Measurements from ENCODE around the gene MYL2.
A peak's percentile ranks its signal among the peaks of the same experiment; 100 is the strongest.

MYL2 gene

DNA sequence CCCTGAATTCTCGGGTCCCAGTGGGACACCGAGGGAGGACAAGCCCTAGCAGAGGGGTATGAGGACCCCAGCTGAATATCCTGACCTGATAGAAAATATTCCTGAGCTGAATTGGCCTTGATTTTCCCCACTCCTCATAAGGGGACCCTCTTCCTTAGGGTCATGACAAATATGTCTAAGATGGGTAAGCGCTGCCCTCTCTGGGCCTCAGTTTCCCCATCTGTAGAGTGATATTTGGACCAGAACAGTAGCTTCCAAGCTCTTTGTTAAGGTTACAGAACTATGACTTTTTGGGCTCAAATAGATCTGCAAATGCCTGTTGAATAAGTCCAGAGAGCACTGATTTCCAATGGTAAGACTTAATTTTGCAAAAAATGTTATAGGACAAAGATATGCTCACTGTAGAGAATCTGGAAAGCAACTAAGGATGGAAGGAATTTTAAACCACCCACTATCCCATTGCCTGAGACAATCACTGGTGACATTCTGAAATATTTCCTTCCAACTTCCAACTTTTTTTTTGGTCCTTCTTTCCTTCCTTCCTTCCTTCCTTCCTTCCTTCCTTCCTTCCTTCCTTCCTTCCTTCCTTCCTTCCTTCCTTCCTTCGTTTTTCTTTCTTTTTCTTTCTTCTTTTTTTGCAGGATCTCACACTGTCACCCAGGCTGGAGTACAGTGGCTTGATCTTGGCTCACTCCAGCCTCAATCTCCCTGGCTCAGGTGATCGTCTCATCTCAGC lies 32.0 kb downstream of the MYL2 start:
- no peak for DNase-seq

DNA sequence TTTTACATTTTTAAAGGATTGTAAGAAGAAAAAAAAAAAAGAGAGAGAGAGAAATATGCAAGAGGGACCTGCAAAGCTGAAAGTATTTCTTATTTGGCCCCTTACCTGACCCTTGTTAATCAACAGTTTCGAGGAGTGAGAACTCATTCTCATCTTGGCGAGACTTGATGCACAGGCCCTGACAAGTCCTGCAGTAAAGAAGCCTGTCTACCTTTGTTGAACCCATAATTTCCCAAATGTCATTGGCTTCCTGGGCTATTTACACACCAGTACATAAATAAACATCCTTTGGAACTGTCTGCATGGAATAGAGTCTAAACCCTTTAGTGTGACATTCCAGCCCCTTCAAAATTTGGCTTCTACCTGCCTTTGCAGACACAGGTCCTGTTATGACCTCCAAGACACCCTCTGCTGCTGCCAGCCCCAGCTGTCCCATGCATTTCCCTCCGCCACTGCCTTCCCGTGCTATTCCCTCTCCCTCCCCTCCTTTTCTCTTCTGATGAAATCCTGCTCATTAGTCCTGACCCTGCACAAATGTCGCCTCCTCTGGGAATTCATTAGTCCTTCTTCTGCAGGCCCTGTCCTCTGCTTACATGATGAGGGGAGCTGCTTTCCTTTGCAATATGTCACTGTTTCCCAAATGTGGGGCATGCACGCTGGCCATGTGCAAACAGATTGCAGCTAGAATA lies 35.1 kb downstream of the MYL2 start:
- no peak for DNase-seq

DNA sequence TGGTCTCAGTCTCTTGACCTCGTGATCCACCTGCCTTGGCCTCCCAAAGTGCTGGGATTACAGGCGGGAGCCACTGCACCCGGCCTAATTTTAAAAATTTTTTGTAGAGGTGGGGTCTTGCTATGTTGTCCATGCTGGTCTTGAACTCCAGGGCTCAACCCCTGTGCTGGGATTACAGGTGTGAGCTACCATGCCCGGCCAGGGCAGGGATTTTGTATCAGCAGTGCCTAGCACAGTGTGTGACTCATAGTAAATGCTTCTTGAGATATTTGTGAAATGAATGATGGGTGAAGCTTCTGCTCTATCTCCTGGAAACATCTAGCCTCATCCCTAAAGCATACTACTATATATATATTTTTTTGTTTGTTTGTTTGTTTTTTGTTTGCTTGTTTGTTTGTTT lies 37.1 kb downstream of the MYL2 start:
- no peak for DNase-seq

DNA sequence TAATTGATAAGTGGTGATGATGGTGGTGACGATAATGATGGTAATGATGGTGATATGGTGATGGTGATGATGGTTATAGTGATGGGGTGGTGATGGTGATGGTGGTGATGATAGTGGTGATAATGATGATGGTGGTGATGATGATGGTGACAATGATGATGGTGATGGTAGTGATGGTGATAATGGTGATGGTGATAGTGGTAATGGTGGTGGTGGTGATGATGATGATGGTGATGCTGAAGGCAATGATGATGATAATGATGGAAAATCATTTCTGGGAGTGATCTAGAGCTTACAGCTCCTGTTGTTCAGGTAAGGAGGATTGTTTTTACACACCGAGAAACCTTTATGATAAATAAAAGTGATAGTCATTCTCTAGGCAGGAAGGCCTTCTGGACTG lies 39.7 kb downstream of the MYL2 start:
- DNase-seq, result no peak

DNA sequence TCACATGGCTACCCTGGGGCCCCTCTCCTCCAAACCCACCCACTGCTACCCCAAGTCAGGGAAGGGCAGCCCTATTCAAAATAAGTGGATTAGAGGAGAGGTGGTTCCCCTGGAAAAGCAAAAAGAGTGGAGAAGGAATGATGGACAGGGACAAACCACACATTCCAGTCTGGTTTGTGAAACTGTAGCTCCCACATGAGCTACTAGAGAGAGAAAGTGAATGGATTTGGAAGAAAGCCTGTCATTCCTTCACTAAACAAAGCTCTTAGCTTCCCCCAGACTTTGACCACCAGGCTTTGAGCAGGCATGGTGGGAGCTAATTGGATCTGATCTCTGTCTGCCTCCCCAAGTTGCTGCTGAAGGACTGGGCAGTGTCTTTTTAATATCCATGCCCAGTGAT lies 45.6 kb downstream of the MYL2 start:
- no peak for DNase-seq

DNA sequence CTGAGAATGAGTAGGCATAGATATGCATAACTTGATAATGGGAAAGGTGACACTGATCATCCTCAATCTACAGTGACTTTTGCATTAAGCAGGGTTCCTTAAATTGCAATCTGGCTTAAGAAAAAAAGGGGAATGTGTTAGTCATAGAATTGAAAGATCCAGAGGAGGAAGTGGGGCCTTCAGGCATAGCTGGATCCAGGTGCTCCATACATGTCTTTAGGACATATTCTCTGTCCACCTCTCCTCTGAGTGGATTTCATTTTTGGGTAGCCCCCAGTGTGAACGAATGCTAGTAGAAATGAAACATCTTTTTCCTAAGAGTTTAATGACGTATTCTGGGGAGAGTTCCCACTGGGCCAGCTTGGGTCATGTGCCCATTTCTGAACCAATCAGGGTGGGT lies 46.0 kb downstream of the MYL2 start:
- DNase-seq, result no peak

DNA sequence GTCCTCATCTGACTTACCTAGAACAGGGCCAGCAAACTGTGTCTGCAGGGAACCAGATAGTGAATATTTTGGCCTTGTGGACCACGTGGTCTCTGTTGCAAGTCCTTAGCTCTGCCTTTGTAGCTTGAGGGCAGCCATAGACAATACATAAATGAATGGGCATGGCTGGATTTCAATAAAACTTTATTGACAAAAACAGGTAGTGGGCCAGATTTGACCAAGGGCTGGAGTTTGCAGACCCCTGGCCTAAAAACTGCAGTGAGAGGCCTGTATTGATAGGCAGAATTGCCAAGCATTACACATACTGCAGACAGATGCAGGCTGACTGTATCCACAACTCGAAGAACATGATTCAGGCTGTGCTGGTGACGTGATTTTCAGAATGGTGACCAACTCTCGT lies 48.3 kb downstream of the MYL2 start:
- DNase-seq, result no peak

DNA sequence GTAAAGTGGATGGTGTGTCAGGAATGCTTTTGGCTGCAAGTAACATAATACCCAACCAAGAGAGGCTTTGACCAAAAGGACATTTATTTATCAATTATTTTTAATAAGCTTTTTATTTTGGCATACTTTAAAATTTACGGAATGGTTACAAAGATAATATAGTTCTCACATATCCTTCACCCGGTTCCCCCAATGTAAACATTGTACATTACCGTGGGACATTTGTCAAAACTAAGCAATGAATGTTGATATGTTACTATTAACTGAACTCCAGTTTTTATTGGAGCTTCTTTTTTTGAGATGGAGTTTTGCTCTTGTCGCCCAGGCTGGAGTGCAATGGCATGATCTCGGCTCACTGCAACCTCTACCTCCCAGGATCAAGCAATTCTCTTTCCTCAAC lies 50.6 kb downstream of the MYL2 start:
- no peak for DNase-seq

DNA sequence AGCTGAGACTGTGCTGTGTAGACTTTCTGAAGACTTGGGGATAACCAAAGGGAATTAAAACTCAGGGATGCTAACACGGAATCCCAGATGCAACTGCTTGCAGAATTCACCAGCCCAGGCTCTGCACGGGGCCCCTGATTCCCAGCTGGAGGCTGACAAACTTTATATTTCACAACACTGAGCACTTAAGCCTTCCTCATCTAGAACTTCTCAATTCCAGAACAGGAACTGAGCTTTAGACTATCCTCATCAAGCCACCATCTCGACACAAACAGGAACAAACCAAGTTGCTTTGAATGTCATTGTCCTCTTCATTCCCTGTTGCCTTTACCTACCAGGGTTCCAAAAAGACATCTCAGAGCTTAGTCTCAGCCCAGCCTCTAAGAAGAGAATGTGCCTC lies 51.4 kb downstream of the MYL2 start:
- peak in 1 of 2 donors; percentile 7 for DNase-seq

DNA sequence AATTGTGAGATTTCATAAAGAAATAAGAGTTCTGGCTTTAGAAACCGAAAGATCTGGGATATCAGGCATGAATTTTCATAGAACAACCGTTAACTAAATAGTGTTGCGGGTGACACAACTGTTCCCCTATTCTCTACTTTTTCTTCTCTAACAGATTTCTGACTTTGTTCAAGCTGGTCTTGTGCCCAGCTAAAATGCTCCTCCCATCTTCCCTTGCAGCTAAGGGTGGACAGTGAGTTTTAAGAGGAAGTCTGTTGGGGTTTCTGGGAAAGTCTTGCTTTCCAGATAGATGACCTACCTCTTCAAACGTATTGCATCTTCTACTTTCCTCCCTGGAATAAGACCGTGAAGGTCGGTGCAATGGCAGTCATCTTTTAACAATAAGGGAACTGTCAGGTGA lies 54.9 kb downstream of the MYL2 start:
- DNase-seq, result no peak

DNA sequence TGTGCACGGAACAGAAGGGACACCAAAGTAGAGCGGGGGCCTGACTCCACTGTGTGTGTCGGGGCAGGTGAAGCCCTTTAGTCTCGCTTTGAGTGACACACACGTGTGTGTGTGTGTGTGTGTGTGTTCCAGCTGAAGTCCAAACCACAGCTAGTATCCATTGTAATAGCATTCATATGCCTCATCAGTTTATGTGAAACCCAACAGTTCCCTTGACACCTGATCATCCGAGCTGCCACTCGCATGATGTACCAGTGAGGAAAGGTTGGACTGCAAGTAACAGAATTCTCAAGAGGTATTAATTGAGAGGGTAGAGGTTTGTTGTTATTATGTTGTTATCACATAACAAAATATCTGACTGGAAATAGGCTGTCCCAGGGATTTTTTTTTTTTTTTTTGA lies 57.2 kb downstream of the MYL2 start:
- no peak for DNase-seq

DNA sequence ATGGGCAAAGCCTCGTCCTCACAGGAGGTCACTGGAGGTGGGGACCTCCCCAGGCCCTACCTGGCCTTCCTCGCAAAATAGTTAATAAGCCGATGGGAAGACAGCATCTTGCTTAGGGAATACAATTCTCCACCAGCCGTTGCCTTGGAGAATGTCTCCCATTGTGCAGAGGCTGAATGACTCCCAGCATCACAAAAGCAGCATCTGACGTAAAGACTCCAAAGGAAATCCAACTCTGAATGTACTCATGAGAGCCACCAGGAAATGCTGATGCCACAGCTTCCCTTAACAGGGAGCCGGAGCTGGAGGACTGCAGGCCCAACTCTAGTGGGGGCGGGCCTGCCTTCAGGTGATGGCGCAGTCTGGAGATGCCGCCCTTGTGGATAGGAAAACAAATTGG lies 58.0 kb downstream of the MYL2 start:
- DNase-seq, result no peak

DNA sequence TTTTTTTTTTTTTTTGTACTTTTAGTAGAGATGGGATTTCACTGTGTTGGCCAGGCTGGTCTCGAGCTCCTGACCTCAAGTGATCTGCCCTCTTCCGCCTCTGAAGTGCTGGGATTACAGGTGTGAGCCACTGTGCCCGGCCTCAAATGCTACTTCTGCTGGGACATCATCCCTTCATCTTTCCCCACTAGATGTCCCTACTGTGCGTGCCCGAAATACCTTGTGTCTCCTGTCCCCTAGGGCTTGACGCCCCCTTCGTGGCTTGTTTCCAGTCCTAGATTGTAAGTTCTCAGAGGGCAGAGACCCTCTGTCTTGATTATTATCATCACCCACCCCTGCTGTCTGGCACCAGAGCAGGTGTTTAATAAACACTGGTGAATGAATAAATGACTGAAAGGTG lies 58.6 kb downstream of the MYL2 start:
- DNase-seq, result no peak

Measured in CD4-positive, alpha-beta T cell treated with Interleukin-1 beta for 1 hour (primary cell).